GM12872 (cell line): ENCODE measurements around the gene FRMD1.

Experiments
- TF ChIP-seq, protein P1 (sequence below): IDR thresholded peaks from 3 replicates; pipeline ENCODE4 v1.5.1; 2011; ENCODE audit warnings: low read depth, mild to moderate bottlenecking, low read length, moderate library complexity; ENCODE audit not compliant: insufficient read depth

FRMD1 gene

DNA sequence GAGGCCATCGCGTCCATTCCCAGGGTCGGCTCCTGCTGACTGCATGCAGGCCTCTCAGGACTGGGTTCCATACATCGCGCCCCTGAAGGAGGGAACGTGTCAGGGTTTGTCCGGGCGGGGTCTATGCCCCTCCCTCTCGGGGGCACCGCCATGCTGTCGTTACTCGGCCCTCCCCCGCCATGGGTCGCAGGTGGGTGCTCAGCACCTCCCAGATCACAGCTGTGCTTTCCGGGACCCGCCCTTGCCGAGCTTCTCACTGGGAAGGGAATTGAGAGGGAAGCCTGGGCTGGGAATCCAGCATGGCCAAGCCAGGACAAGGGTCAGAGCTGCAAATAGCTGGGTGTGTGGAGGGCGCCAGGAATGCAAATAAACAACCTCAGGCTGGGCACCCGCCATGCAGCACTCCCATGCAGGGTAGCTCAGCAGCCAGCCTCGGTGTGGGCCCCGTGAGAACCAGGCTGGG lies at the start of gene FRMD1:
Gene FRMD1, minus strand, starts transcription at position 270 of the 463 bp plus-strand sequence. Its CDS starts 118 bp downstream, at position 152.
- TF ChIP-seq, protein P1, sequence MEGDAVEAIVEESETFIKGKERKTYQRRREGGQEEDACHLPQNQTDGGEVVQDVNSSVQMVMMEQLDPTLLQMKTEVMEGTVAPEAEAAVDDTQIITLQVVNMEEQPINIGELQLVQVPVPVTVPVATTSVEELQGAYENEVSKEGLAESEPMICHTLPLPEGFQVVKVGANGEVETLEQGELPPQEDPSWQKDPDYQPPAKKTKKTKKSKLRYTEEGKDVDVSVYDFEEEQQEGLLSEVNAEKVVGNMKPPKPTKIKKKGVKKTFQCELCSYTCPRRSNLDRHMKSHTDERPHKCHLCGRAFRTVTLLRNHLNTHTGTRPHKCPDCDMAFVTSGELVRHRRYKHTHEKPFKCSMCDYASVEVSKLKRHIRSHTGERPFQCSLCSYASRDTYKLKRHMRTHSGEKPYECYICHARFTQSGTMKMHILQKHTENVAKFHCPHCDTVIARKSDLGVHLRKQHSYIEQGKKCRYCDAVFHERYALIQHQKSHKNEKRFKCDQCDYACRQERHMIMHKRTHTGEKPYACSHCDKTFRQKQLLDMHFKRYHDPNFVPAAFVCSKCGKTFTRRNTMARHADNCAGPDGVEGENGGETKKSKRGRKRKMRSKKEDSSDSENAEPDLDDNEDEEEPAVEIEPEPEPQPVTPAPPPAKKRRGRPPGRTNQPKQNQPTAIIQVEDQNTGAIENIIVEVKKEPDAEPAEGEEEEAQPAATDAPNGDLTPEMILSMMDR, result no peak

DNA sequence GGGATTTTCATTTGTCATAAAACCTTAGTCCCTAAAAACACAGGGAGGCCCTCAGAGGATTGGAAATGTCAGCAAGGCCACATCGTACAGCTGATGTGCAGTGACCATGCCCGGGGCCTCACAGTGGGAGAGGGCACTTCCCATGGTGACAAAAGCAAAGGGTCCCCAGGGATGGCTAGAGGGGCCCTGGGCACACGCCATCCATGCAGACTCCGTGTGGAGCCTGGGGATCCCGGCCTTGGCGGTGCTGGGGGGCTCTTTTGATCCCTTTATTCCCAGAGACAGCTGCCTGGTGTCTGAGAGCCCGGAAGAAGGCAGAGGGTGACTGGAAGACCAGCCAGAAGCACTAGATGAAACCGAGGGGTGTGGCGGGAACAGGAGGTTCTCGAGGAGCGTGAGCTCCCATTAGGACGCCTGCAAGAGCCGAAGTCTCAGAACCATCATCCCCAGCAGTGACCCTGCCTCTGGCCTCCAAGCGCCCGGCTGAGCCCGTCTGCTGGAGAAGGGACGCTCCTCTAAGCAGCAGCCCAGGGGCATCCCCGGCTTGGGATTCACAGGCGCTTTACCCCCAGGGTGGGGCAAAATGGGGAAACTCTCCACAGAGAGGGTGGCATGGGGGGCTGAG lies 49.1 kb upstream of the FRMD1 start:
- TF ChIP-seq, protein P1, result no peak

DNA sequence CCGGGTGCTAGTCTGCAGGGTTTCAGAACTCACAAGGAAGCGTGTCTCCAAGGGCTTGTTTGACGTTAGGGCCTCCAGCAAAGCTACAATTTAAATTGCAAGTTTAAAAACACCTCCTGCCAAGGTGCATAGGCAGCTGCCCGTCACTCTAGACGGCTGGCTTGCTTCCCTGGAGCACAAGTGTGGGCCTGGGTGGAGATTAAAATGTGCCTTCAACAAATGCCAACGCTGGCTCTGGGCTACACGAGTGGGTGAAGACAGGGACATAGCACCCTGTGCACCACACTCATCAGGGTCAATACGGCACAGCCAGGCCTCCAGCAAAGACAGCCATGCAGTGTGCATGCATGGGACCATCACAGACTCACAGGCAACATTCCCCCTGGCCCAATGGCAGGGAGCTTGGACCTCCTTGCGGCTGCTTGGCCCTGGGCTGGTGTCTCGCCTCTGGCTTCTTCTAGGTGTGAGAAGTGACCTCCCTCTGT lies 48.4 kb upstream of the FRMD1 start:
- TF ChIP-seq, protein P1, result no peak

DNA sequence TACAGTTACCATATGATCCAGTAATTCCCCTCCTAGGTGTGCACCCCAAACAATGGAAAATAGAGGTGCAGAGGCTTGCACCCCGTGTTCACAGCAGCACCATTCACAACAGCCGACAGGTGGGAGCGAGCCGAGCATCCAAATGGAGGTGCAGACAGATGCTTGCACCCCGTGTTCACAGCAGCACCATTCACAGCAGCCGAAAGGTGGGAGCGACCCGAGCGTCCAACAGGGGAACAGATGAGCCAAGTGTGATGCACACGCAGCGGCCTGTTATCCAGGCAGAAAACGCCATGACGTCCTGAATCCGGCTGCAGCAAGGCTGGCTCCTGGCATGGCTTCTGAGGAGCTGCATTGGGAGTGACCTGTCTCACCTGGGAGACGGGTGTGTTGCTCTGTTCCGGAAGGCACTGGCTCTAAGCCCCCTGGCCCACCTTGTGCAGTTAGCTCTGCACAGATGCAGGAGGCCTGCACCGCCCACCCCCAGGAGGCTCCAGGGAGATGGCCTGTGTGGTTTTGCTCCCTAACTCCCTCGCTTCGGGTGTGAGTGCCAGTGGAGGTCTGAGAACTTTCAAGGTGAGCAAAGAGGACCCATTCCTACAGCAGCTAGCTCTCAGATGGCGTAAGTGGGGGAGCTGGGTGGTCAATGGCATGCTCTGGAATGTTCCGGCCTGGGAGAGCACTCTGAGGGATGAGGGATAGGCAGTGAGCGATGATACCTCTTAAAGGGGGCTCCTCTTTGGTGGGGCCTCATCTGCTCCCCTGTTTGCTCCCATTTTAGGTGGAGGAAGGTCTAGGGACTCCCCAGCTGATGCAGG lies 47.8 kb upstream of the FRMD1 start:
- TF ChIP-seq, protein P1, result no peak

DNA sequence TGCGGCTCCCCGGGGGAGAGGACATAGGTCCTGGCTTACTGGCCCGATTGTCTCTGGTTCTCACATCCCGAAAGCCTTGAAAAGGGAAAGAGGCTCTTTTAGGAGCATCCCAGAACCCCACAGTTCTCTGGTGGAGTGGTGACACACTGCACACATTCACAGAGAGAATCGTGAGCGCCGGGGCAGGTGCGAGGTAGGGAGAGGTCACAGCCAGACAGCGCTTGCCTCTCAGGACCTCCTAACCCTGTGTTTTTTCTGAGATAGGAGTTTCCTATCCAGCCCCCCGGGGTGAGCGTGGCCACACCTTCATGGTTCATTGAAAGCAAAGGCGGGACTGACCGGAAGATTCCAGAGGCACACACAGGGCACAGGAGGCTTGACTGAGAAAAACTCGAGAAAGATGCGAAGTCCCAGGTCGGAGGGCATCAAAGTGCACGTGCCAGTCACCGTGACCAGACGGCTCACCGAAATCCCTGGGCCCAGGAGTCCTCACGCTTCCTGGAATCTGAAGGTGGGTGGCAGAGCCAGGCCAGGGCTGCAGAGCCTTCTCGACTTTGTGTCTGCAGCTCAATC lies 46.5 kb upstream of the FRMD1 start:
- TF ChIP-seq, protein P1, result no peak

DNA sequence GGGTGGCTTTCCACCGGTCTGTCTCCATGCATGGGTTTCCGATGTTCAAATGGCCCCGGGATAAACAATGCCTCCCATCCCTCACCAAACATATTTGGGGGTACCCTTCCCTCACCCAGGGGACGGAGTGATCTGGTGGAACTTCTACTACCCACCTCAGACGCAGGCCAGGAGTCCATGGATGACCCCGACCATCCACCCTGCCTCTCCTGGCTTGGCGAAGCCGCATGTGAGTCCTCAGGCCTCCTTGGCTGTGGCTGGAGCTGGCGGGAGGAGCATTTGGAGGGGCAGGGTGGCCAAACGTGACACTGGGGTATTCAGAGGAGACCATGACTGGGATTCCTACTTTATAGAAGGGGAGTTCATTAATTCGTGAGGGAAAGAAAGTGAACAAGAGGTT lies 45.9 kb upstream of the FRMD1 start:
- TF ChIP-seq, protein P1, result no peak

DNA sequence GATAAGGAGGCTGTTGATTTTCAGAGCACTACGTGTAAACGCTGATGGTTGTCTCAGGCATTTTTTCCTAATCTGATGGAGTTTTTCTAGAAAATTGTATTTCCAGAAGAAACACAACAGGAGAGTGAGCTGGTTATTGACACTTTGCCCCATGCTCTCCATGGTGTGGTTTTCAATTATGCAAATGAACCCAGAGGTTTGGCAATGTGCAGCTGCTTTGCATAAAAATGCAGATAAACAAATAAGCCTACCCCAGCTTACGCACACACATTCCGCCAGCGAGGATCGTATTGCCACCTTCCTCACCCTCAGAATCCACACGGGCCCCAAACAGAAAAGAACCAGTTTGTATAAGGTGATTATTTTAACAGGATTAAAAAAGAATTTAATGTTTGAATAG lies 45.1 kb upstream of the FRMD1 start:
- TF ChIP-seq, protein P1, result no peak
